Activated naive CD8-positive, alpha-beta T cell treated with anti-CD3 and anti-CD28 coated beads, Interleukin-2, amount 50 U/mL, for 24 hours (primary cell): ENCODE results near the gene PER2.
A peak's percentile ranks its signal among the peaks of the same experiment; 100 is the strongest.

Experiments
- ATAC-seq: fragments of 150-1000 bp; cut with Tn5 transposase; one replicate; pipeline ENCODE4 v1.10.0; 2021
- DNase-seq: peaks from one replicate; pipeline ENCODE4 v3.0.0; 2021
- H3K27ac Mint-ChIP-seq: one replicate; pipeline ENCODE4 v1.8.0; 2021; ENCODE audit warnings: mild to moderate bottlenecking, mixed read lengths
- H3K27me3 Mint-ChIP-seq: one replicate; pipeline ENCODE4 v1.8.0; 2021; ENCODE audit warnings: mixed read lengths
- H3K36me3 Mint-ChIP-seq: one replicate; pipeline ENCODE4 v1.8.0; 2021; ENCODE audit warnings: low read depth, mixed read lengths
- H3K4me1 Mint-ChIP-seq: one replicate; pipeline ENCODE4 v1.8.0; 2021; ENCODE audit warnings: mixed read lengths
- H3K4me3 Mint-ChIP-seq: one replicate; pipeline ENCODE4 v1.8.0; 2021; ENCODE audit warnings: mild to moderate bottlenecking, moderate library complexity, mixed read lengths
- H3K9me3 Mint-ChIP-seq: one replicate; pipeline ENCODE4 v1.8.0; 2021; ENCODE audit warnings: mixed read lengths

The PER2 gene

GRCh38 chr2:238231809-238232208 is 56.6 kb downstream of the PER2 start:
- DNase-seq (no peak), ATAC-seq (no peak)
- no peaks in the 10 kb centered on the region for H3K9me3 Mint-ChIP-seq
- peaks cover 32% of the 10 kb centered on the region for H3K4me1 Mint-ChIP-seq
- peak overlapping the region; percentile 82 for H3K4me3 Mint-ChIP-seq
- H3K36me3 Mint-ChIP-seq = peaks cover 6% of the 10 kb centered on the region
- H3K27me3 Mint-ChIP-seq = peaks cover 24% of the 10 kb centered on the region
- H3K27ac Mint-ChIP-seq = peak overlapping the region; percentile 6

DNA sequence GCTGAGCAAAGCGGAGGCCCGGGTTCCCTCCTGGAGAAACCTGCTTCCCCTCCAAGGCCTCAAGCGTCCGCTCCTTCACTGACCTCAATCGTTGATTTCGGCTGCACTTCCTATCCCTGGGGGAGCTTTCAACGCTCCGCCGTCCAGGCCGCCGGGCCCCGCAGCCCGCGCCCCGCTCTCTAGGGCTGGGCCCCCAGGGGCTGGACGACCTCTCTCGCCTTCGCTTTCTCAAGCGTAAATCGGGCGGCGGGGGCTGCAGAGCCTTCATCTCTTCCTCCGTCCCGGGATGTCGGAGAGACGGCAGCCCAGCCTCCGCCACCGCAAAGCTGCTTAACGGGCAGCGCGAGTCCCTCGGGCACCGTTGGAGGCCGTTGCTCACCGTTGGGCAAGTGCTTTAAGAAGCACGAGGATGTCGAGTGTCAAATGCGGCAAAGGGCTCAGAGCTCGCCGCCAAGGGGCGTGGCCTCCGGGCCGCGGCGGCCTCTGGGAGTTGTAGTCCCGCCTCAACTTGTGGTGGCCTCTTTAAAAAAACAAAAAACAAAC is 57.1 kb downstream of the PER2 start:
- peak overlapping the region; percentile 61 for H3K27ac Mint-ChIP-seq
- peaks cover 22% of the 10 kb centered on the region for H3K27me3 Mint-ChIP-seq
- peaks cover 6% of the 10 kb centered on the region for H3K36me3 Mint-ChIP-seq
- peak; percentile 77 for DNase-seq
- H3K9me3 Mint-ChIP-seq = no peaks in the 10 kb centered on the region
- peak; percentile 77 for ATAC-seq
- peaks cover 32% of the 10 kb centered on the region for H3K4me1 Mint-ChIP-seq
- peak overlapping the region; percentile 82 for H3K4me3 Mint-ChIP-seq

DNA sequence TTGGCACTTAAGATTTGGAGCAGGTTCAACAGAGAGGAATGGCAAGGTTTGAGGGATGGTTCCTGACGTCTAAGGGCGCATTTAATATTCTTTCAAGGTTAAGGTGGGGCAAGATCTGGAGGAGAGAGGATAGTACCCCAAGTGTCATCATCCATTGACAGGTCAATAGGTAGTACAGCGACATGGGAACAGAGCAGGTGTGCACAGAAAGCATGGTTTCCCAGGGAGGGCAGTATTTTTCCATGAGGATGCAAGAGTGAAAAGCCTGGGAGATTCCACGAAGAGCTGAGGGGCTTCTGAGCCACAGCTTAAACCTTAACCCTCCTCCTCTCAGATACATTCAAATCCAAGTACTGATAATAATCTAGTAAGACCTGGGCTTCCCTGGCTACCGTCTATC is 57.7 kb downstream of the PER2 start:
- ATAC-seq = no peak
- Mint-ChIP-seq H3K36me3 (peaks cover 6% of the 10 kb centered on the region), H3K4me1 (peaks cover 32% of the 10 kb centered on the region), H3K27me3 (peaks cover 15% of the 10 kb centered on the region), H3K27ac (peak overlapping the region; percentile 18), H3K9me3 (no peaks in the 10 kb centered on the region), H3K4me3 (peak overlapping the region; percentile 82)
- no peak for DNase-seq

GRCh38 chr2:238228700-238229099 is 59.7 kb downstream of the PER2 start:
- Mint-ChIP-seq H3K36me3 (peaks cover 6% of the 10 kb centered on the region), H3K4me3 (no peak overlapping the region), H3K27me3 (peaks cover 3% of the 10 kb centered on the region), H3K27ac (no peak overlapping the region), H3K4me1 (peaks cover 23% of the 10 kb centered on the region), H3K9me3 (no peaks in the 10 kb centered on the region)
- DNase-seq (no peak), ATAC-seq (no peak)

DNA sequence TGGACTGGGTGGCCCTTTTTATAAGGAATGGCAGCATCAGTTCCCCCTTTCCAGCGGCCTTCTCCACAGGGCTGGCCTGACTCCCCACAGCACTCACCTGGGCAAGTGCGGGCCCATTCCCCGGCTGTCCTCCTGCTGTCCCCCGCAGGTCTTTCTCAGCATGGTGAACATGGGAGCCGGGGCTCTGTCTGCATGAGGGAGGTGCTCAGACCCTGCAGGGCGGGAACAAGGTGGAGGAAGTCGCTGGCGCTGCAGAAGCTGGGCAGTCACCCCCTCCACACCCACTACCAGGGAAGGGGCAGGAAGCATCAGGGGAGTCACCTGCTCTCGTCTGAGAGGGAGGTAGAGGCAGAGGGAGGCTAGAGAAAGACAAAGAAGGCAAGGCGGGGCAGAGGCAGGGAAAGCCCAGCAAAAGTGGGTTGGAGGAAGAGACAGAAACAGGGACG is 60.8 kb downstream of the PER2 start:
- Mint-ChIP-seq H3K27ac (no peak overlapping the region), H3K4me3 (no peak overlapping the region), H3K9me3 (no peaks in the 10 kb centered on the region), H3K36me3 (peaks cover 6% of the 10 kb centered on the region), H3K27me3 (peaks cover 3% of the 10 kb centered on the region), H3K4me1 (peaks cover 19% of the 10 kb centered on the region)
- ATAC-seq = no peak
- no peak for DNase-seq

DNA sequence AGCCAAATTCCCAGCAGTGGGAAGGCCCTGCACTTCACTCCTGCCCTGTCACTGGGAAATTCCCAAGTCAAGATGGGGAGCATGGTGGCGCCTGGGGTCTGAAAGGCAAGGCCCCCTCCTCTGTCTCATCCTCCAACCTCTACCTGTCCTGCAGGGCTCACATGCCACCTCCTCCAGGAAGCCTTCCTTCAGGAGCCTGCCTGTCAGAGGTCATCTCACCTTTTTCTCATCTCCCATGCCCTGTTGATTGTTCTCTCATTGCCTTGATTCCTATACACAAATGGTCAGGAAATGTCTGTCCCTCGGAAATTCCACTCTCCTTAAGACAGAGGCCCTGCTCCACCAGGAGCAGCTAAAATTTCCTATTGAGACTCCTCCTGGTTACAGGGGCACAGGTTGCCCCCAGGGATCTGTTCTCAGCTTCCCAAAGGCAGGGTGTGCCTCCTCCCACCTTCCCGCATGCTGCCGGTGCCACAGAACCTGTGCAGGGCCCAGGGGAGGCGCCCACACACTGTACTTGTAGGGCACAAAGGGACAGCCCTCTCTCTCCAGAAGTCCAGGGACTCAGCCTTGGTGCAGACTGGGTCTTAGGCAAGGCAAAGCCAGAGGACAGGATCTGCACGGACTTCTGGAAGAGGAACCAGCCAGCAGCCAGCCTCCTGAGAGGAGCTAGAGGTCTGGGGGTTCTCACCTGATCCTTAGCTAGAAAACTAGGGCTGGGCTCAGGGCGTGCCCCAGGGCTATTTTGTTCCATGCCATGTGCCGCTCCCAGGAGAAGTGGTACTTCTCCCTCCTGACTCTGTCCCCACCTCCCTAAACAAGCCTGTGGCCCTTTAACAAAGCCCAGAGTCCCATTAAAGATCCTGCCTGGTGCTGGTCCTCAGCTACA is 61.5 kb downstream of the PER2 start:
- H3K36me3 Mint-ChIP-seq = peaks cover 6% of the 10 kb centered on the region
- H3K27me3 Mint-ChIP-seq = no peaks in the 10 kb centered on the region
- no peak overlapping the region for H3K4me3 Mint-ChIP-seq
- peaks cover 16% of the 10 kb centered on the region for H3K4me1 Mint-ChIP-seq
- no peak for ATAC-seq
- DNase-seq = no peak
- H3K9me3 Mint-ChIP-seq = no peaks in the 10 kb centered on the region
- H3K27ac Mint-ChIP-seq = no peak overlapping the region

GRCh38 chr2:238225911-238226697 is 62.3 kb downstream of the PER2 start:
- DNase-seq (no peak), ATAC-seq (no peak)
- H3K4me1 Mint-ChIP-seq = peaks cover 11% of the 10 kb centered on the region
- no peak overlapping the region for H3K4me3 Mint-ChIP-seq
- H3K9me3 Mint-ChIP-seq = no peaks in the 10 kb centered on the region
- no peak overlapping the region for H3K27ac Mint-ChIP-seq
- peaks cover 6% of the 10 kb centered on the region for H3K36me3 Mint-ChIP-seq
- no peaks in the 10 kb centered on the region for H3K27me3 Mint-ChIP-seq

GRCh38 chr2:238225121-238225520 is 63.3 kb downstream of the PER2 start:
- no peak overlapping the region for H3K27ac Mint-ChIP-seq
- ATAC-seq = no peak
- no peaks in the 10 kb centered on the region for H3K27me3 Mint-ChIP-seq
- no peak overlapping the region for H3K4me3 Mint-ChIP-seq
- no peaks in the 10 kb centered on the region for H3K36me3 Mint-ChIP-seq
- no peaks in the 10 kb centered on the region for H3K9me3 Mint-ChIP-seq
- peaks cover 5% of the 10 kb centered on the region for H3K4me1 Mint-ChIP-seq
- no peak for DNase-seq

GRCh38 chr2:238224356-238225035 is 63.9 kb downstream of the PER2 start:
- Mint-ChIP-seq H3K9me3 (no peaks in the 10 kb centered on the region), H3K4me3 (no peak overlapping the region), H3K4me1 (no peaks in the 10 kb centered on the region), H3K27me3 (no peaks in the 10 kb centered on the region), H3K27ac (no peak overlapping the region), H3K36me3 (no peaks in the 10 kb centered on the region)
- no peak for DNase-seq
- ATAC-seq = no peak

- peak; percentile 65 for ATAC-seq
Measured at GRCh38 chr2:238220892-238221521, 67.4 kb downstream of the PER2 start.

GRCh38 chr2:238220274-238220891 is 68.0 kb downstream of the PER2 start:
- Mint-ChIP-seq H3K4me1 (no peaks in the 10 kb centered on the region), H3K9me3 (no peaks in the 10 kb centered on the region), H3K27ac (no peak overlapping the region), H3K27me3 (no peaks in the 10 kb centered on the region), H3K4me3 (peak overlapping the region; percentile 26), H3K36me3 (no peaks in the 10 kb centered on the region)
- ATAC-seq = no peak
- DNase-seq = no peak

More at GRCh38 chr2:238220892-238221521, 67.4 kb downstream of the PER2 start:
- Mint-ChIP-seq H3K36me3 (no peaks in the 10 kb centered on the region), H3K27ac (no peak overlapping the region), H3K9me3 (no peaks in the 10 kb centered on the region), H3K4me1 (no peaks in the 10 kb centered on the region), H3K27me3 (no peaks in the 10 kb centered on the region), H3K4me3 (peak overlapping the region; percentile 26)
- DNase-seq = no peak

GRCh38 chr2:238216651-238217184 is 71.7 kb downstream of the PER2 start:
- Mint-ChIP-seq H3K9me3 (no peaks in the 10 kb centered on the region), H3K4me3 (no peak overlapping the region), H3K36me3 (no peaks in the 10 kb centered on the region), H3K27ac (no peak overlapping the region), H3K27me3 (peaks cover 15% of the 10 kb centered on the region), H3K4me1 (no peaks in the 10 kb centered on the region)
- DNase-seq (no peak), ATAC-seq (no peak)

DNA sequence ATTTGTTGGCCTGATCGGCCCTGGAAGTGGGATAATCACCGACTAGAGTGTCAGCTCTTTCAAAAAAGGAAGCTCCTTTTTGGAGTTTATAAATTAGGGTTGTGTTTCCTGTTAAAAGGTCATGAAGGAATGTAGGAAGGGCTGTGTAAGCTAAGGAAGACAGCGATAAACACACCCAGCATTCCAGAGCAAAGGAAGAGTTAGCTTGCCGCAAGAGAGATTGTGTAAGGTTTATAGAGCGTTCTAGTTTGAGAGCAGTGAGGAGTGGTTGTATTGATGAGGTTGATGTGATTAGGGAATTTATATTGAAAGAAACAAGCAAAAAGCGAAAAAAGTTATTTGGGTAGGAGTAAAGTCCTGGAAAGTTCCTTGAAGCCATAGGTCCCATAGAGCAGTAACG is 81.4 kb downstream of the PER2 start:
- no peak overlapping the region for H3K27ac Mint-ChIP-seq
- peaks cover 13% of the 10 kb centered on the region for H3K4me1 Mint-ChIP-seq
- no peaks in the 10 kb centered on the region for H3K9me3 Mint-ChIP-seq
- ATAC-seq (no peak), DNase-seq (no peak)
- H3K36me3 Mint-ChIP-seq = peaks cover 7% of the 10 kb centered on the region
- peaks cover 2% of the 10 kb centered on the region for H3K27me3 Mint-ChIP-seq
- no peak overlapping the region for H3K4me3 Mint-ChIP-seq
